Measurements from ENCODE around the gene CYB561D2.

Gene CYB561D2

DNA sequence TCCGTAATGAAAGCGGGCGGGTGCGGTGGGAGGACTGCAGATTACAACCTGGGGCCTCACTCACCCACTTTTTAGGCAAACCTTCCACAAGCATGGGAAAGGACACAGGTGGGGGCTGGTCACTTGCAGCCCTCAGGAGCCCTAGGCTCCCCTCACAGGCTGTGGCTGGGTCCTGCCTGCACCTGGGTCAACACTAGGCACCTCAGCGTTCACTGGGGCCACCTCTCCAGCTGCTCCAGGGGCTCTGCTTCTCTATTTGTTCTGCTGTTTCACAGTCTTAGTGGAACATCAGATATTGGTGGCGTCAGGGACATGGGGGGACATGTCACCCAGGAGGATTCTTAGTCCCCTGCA is 38.7 kb downstream of the CYB561D2 start:
- no peak overlapping the region for H3K4me3 ChIP-seq (ENCODE audit: low read depth, low read length)
- no peaks in the 10 kb centered on the region for H3K79me1 ChIP-seq (ENCODE audit: low read length)
- no peak overlapping the region for H4K91ac ChIP-seq (ENCODE audit: low read depth, low read length)
- no peaks in the 10 kb centered on the region for H3K36me3 ChIP-seq (ENCODE audit: control insufficient read depth in 1 of 2, insufficient read depth in 2 of 2, low read length in 2 of 2)
- H3K14ac ChIP-seq (ENCODE audit: low read length) = no peak overlapping the region
- H4K12ac ChIP-seq (ENCODE audit: low read depth, low read length) = no peak overlapping the region
- peaks cover 0 to 4% of the 10 kb centered on the region in 2 experiments for H3K4me1 ChIP-seq (ENCODE audit: control insufficient read depth in 1 of 2, insufficient read depth in 2 of 2, low read length in 2 of 2)
- H2AFZ ChIP-seq (ENCODE audit: insufficient read depth, low read length, poor library complexity) = no peak overlapping the region
- no CpG with 5 or more reads among the region's 6 CpGs for WGBS (ENCODE audit: extremely low coverage, insufficient coverage, insufficient read length)
- H2BK120ac ChIP-seq (ENCODE audit: insufficient read depth, low read length, poor library complexity) = no peak overlapping the region
- DNase-seq = no peak
- no peaks in the 10 kb centered on the region for H3K27me3 ChIP-seq (ENCODE audit: insufficient read depth, low read length)
- no peak overlapping the region for H2BK5ac ChIP-seq (ENCODE audit: low read depth, low read length, poor library complexity)
- H3K23ac ChIP-seq (ENCODE audit: low read length) = no peak overlapping the region
- H3K18ac ChIP-seq (ENCODE audit: low read length) = no peak overlapping the region
- H2AK5ac ChIP-seq (ENCODE audit: low read length) = no peak overlapping the region
- H3K9me3 ChIP-seq (ENCODE audit: insufficient read depth, low read depth, low read length) = no peaks in the 10 kb centered on the region
- H3K27ac ChIP-seq (ENCODE audit: low read depth, low read length) = no peak overlapping the region
- H4K8ac ChIP-seq (ENCODE audit: low read depth, low read length) = no peak overlapping the region
- H2BK12ac ChIP-seq (ENCODE audit: low read length) = no peak overlapping the region
- no peak overlapping the region for H3K4me2 ChIP-seq (ENCODE audit: low read length)
- no peak overlapping the region for H3K9ac ChIP-seq (ENCODE audit: low read length)
- H3K4ac ChIP-seq (ENCODE audit: low read depth, low read length) = no peak overlapping the region
- H3K79me2 ChIP-seq (ENCODE audit: control insufficient read depth, insufficient read depth, low read length, poor library complexity) = no peaks in the 10 kb centered on the region

DNA sequence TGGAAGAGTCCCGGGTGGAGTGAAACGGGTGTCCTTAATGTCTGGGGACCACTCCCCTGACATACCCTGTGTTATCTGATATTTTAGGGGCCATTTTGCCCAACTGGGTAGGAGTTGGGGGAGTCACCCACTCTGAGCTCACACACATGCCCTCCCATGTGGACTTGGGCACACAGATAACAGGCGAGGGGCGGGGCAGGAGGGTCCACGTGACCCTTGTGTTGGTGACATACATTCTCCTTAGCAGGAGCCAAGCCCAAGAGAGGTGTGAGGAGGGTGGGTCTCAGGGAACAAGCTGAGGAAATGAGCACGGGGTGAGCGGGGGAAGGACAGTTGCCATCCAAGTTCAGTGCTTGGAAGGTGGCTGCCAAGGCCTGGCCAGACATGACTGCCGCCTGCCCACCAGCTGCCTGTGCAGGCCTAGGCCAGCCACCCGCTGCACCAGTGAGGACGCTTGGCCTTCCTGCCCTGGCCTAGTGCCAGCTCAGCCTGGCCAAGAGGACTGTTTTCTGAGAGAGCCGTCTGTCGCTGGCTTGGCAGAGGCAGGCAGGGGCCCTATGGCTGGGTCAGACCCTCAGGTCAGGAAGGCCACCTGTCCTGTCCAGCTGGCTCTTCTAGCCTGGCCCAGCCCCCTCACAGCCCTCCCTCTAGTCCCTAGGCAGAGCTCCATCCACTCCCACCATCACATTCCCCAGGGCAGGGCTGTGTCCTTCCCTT is 40.0 kb downstream of the CYB561D2 start:
- Histone ChIP-seq H3K36me3 (ENCODE audit: control insufficient read depth in 1 of 2, insufficient read depth in 2 of 2, low read length in 2 of 2) (no peaks in the 10 kb centered on the region), H2AK5ac (ENCODE audit: low read length) (no peak overlapping the region), H2AFZ (ENCODE audit: insufficient read depth, low read length, poor library complexity) (no peak overlapping the region), H3K9me3 (ENCODE audit: insufficient read depth, low read depth, low read length) (no peaks in the 10 kb centered on the region), H3K4ac (ENCODE audit: low read depth, low read length) (no peak overlapping the region), H3K4me1 (ENCODE audit: control insufficient read depth in 1 of 2, insufficient read depth in 2 of 2, low read length in 2 of 2) (peaks cover 0 to 4% of the 10 kb centered on the region in 2 experiments), H3K4me2 (ENCODE audit: low read length) (no peak overlapping the region), H3K27ac (ENCODE audit: low read depth, low read length) (no peak overlapping the region), H4K8ac (ENCODE audit: low read depth, low read length) (no peak overlapping the region), H3K79me2 (ENCODE audit: control insufficient read depth, insufficient read depth, low read length, poor library complexity) (no peaks in the 10 kb centered on the region), H2BK12ac (ENCODE audit: low read length) (no peak overlapping the region), H2BK120ac (ENCODE audit: insufficient read depth, low read length, poor library complexity) (no peak overlapping the region), H3K14ac (ENCODE audit: low read length) (no peak overlapping the region), H4K91ac (ENCODE audit: low read depth, low read length) (no peak overlapping the region), H3K9ac (ENCODE audit: low read length) (no peak overlapping the region), H2BK5ac (ENCODE audit: low read depth, low read length, poor library complexity) (no peak overlapping the region), H3K23ac (ENCODE audit: low read length) (no peak overlapping the region), H3K18ac (ENCODE audit: low read length) (no peak overlapping the region), H3K27me3 (ENCODE audit: insufficient read depth, low read length) (no peaks in the 10 kb centered on the region), H4K12ac (ENCODE audit: low read depth, low read length) (no peak overlapping the region), H3K4me3 (ENCODE audit: low read depth, low read length) (no peak overlapping the region), H3K79me1 (ENCODE audit: low read length) (no peaks in the 10 kb centered on the region)
- WGBS (ENCODE audit: extremely low coverage, insufficient coverage, insufficient read length) = no CpG with 5 or more reads among the region's 12 CpGs
- no peak for DNase-seq

- Histone ChIP-seq H4K91ac (ENCODE audit: low read depth, low read length) (no peak overlapping the region), H3K23ac (ENCODE audit: low read length) (no peak overlapping the region), H3K14ac (ENCODE audit: low read length) (no peak overlapping the region), H3K27ac (ENCODE audit: low read depth, low read length) (no peak overlapping the region), H3K4me1 (ENCODE audit: control insufficient read depth in 1 of 2, insufficient read depth in 2 of 2, low read length in 2 of 2) (peaks cover 0 to 4% of the 10 kb centered on the region in 2 experiments), H2BK12ac (ENCODE audit: low read length) (no peak overlapping the region), H2AK5ac (ENCODE audit: low read length) (no peak overlapping the region), H3K9ac (ENCODE audit: low read length) (no peak overlapping the region), H3K4me3 (ENCODE audit: low read depth, low read length) (no peak overlapping the region), H3K79me2 (ENCODE audit: control insufficient read depth, insufficient read depth, low read length, poor library complexity) (no peaks in the 10 kb centered on the region), H4K12ac (ENCODE audit: low read depth, low read length) (no peak overlapping the region), H2BK5ac (ENCODE audit: low read depth, low read length, poor library complexity) (no peak overlapping the region), H3K4me2 (ENCODE audit: low read length) (no peak overlapping the region), H3K4ac (ENCODE audit: low read depth, low read length) (no peak overlapping the region), H3K27me3 (ENCODE audit: insufficient read depth, low read length) (no peaks in the 10 kb centered on the region), H4K8ac (ENCODE audit: low read depth, low read length) (no peak overlapping the region), H2AFZ (ENCODE audit: insufficient read depth, low read length, poor library complexity) (no peak overlapping the region), H3K9me3 (ENCODE audit: insufficient read depth, low read depth, low read length) (peaks cover 2% of the 10 kb centered on the region), H3K18ac (ENCODE audit: low read length) (no peak overlapping the region), H2BK120ac (ENCODE audit: insufficient read depth, low read length, poor library complexity) (no peak overlapping the region), H3K79me1 (ENCODE audit: low read length) (no peaks in the 10 kb centered on the region), H3K36me3 (ENCODE audit: control insufficient read depth in 1 of 2, insufficient read depth in 2 of 2, low read length in 2 of 2) (no peaks in the 10 kb centered on the region)
- DNase-seq = no peak
- no CpG with 5 or more reads among the region's 5 CpGs for WGBS (ENCODE audit: extremely low coverage, insufficient coverage, insufficient read length)
Observed at GRCh38 chr3:50392101-50392715, 41.5 kb downstream of the CYB561D2 start.

GRCh38 chr3:50393061-50393460 is 42.4 kb downstream of the CYB561D2 start:
- H2AK5ac ChIP-seq (ENCODE audit: low read length) = no peak overlapping the region

More at GRCh38 chr3:50393061-50393460, 42.4 kb downstream of the CYB561D2 start:
- H3K36me3 ChIP-seq (ENCODE audit: control insufficient read depth in 1 of 2, insufficient read depth in 2 of 2, low read length in 2 of 2) = no peaks in the 10 kb centered on the region
- no peak overlapping the region for H3K4me2 ChIP-seq (ENCODE audit: low read length)
- DNase-seq = no peak
- H2BK5ac ChIP-seq (ENCODE audit: low read depth, low read length, poor library complexity) = no peak overlapping the region
- no peak overlapping the region for H3K4me3 ChIP-seq (ENCODE audit: low read depth, low read length)
- H2AFZ ChIP-seq (ENCODE audit: insufficient read depth, low read length, poor library complexity) = no peak overlapping the region
- H3K14ac ChIP-seq (ENCODE audit: low read length) = no peak overlapping the region
- H2BK120ac ChIP-seq (ENCODE audit: insufficient read depth, low read length, poor library complexity) = no peak overlapping the region
- no peak overlapping the region for H2BK12ac ChIP-seq (ENCODE audit: low read length)
- no peak overlapping the region for H4K91ac ChIP-seq (ENCODE audit: low read depth, low read length)
- H3K9ac ChIP-seq (ENCODE audit: low read length) = no peak overlapping the region
- peaks cover 0 to 4% of the 10 kb centered on the region in 2 experiments for H3K4me1 ChIP-seq (ENCODE audit: control insufficient read depth in 1 of 2, insufficient read depth in 2 of 2, low read length in 2 of 2)
- no CpG with 5 or more reads among the region's 5 CpGs for WGBS (ENCODE audit: extremely low coverage, insufficient coverage, insufficient read length)
- no peaks in the 10 kb centered on the region for H3K79me2 ChIP-seq (ENCODE audit: control insufficient read depth, insufficient read depth, low read length, poor library complexity)
- H4K12ac ChIP-seq (ENCODE audit: low read depth, low read length) = no peak overlapping the region
- H3K18ac ChIP-seq (ENCODE audit: low read length) = no peak overlapping the region
- H3K27ac ChIP-seq (ENCODE audit: low read depth, low read length) = no peak overlapping the region
- no peak overlapping the region for H4K8ac ChIP-seq (ENCODE audit: low read depth, low read length)
- no peak overlapping the region for H3K4ac ChIP-seq (ENCODE audit: low read depth, low read length)
- no peaks in the 10 kb centered on the region for H3K79me1 ChIP-seq (ENCODE audit: low read length)
- no peak overlapping the region for H3K23ac ChIP-seq (ENCODE audit: low read length)
- H3K27me3 ChIP-seq (ENCODE audit: insufficient read depth, low read length) = no peaks in the 10 kb centered on the region
- H3K9me3 ChIP-seq (ENCODE audit: insufficient read depth, low read depth, low read length) = peaks cover 2% of the 10 kb centered on the region

Measured in trophoblast cell (in vitro differentiated cells and primary cell).